HepG2 (cell line): ENCODE results near the gene LHFPL2. TPM values are rescaled to one million over a fixed set of nuclear protein-coding genes. Genes with fewer than 3 reads are reported as not detected.

ENCODE experiments used
- AFF4 ChIP-seq: sonication (generic); formaldehyde crosslinking; IDR thresholded peaks from 2 replicates; pipeline ENCODE4 v1.4.0; 2020; ENCODE audit warnings: missing genetic modification reagents
- CCDC6 ChIP-seq: sonication (generic); formaldehyde crosslinking; IDR thresholded peaks from 2 replicates; pipeline ENCODE4 v1.8.1; 2022; ENCODE audit warnings: mild to moderate bottlenecking, missing genetic modification reagents, moderate library complexity
- DNMT3B ChIP-seq: conservative IDR thresholded peaks from 2 replicates; pipeline ENCODE4 v1.6.1; 2016; ENCODE audit warnings: missing biosample characterization, control low read depth
- PHF21A ChIP-seq: sonication (generic); formaldehyde crosslinking; IDR thresholded peaks from 2 replicates; pipeline ENCODE4 v1.5.0; 2020; ENCODE audit warnings: mild to moderate bottlenecking, missing genetic modification reagents
- STAG1 ChIP-seq: sonication (generic); formaldehyde crosslinking; IDR thresholded peaks from 2 replicates; pipeline ENCODE4 v1.4.0; 2020; ENCODE audit warnings: missing genetic modification reagents
- ZBTB26 ChIP-seq: IDR thresholded peaks from 2 replicates; pipeline ENCODE4 v1.6.1; 2016; ENCODE audit warnings: missing compliant biosample characterization, missing genetic modification reagents, borderline replicate concordance
- ZBTB33 ChIP-seq: sonication (generic); formaldehyde crosslinking; IDR thresholded peaks from 2 replicates; pipeline ENCODE4 v1.4.0; 2020; ENCODE audit warnings: missing genetic modification reagents
- ZBTB49 ChIP-seq: sonication (generic); formaldehyde crosslinking; IDR thresholded peaks from 2 replicates; pipeline ENCODE4 v1.4.0; 2020; ENCODE audit warnings: missing genetic modification reagents, borderline replicate concordance
- ZFX ChIP-seq: sonication (generic); formaldehyde crosslinking; IDR thresholded peaks from 2 replicates; pipeline ENCODE4 v1.4.0; 2020; ENCODE audit warnings: mild to moderate bottlenecking, low read depth, missing genetic modification reagents, moderate library complexity
- ZNF101 ChIP-seq: sonication (generic); formaldehyde crosslinking; IDR thresholded peaks from 2 replicates; pipeline ENCODE4 v1.4.0; 2020; ENCODE audit warnings: mild to moderate bottlenecking, low read depth, missing genetic modification reagents, borderline replicate concordance
- ZNF33A ChIP-seq: sonication (generic); formaldehyde crosslinking; IDR thresholded peaks from 2 replicates; pipeline ENCODE4 v1.5.1; 2020; ENCODE audit warnings: missing genetic modification reagents, mild to moderate bottlenecking, moderate library complexity, borderline replicate concordance
- ZNF710 ChIP-seq: sonication (generic); formaldehyde crosslinking; IDR thresholded peaks from 2 replicates; pipeline ENCODE4 v1.5.0; 2020; ENCODE audit warnings: mild to moderate bottlenecking, missing genetic modification reagents, borderline replicate concordance
- ZXDC ChIP-seq: sonication (generic); formaldehyde crosslinking; IDR thresholded peaks from 2 replicates; pipeline ENCODE4 v1.5.0; 2020; ENCODE audit warnings: mild to moderate bottlenecking, missing genetic modification reagents
- polyA plus RNA-seq, 8 experiments: library from polyadenylated mRNA; depleted of rRNA in 3 of 8; stranded (reverse) in 7 of 8; unstranded in 1 of 8; fragments of >200 nt; fragmentation: Illumina TruSeq in 4 of 8; extraction: Trizol in 4 of 8; gene quantifications; 2 replicates each; pipeline versions ENCODE4 v1.2.1 to v1.2.3, GENCODE V29; 2011 to 2016; ENCODE audit warnings: low read depth in 4 of 8, missing spikeins in 1 of 8, mixed read lengths in 1 of 8; ENCODE audit not compliant: insufficient read depth in 1 of 8
- total RNA-seq, 5 experiments: library from RNA; depleted of rRNA; stranded (reverse); fragments of >200 nt; fragmentation: Illumina TruSeq; extraction: Trizol; gene quantifications; 2 replicates each; pipeline ENCODE4 v1.2.3, GENCODE V29; 2016; ENCODE audit warnings: low read depth in 1 of 5

LHFPL2 gene
- total and polyA plus RNA-seq, 2 of the 13 experiments (the other 11 are each of a cell fraction or from before 2014, with no cell fraction given): 6.0 to 20.0 TPM

- TF ChIP-seq ZXDC (CRISPR knock-in tag): no peak
- TF ChIP-seq ZNF33A (CRISPR knock-in tag): no peak
- TF ChIP-seq ZBTB26 (CRISPR knock-in tag): peak; percentile 94
- peak; percentile 53; the same call in 1 of the 2 replicates for TF ChIP-seq ZBTB33 (CRISPR knock-in tag)
- peak; percentile 33; the same call in 1 of the 2 replicates for TF ChIP-seq STAG1 (CRISPR knock-in tag)
- peak; percentile 31; the same call in 1 of the 2 replicates for TF ChIP-seq ZNF710 (CRISPR knock-in tag)
- no peak for TF ChIP-seq ZBTB49 (CRISPR knock-in tag)
- TF ChIP-seq PHF21A: 0 out of 2 replicates have a peak, but pooled peaks have one; percentile 15
- 0 out of 2 replicates have a peak, but pooled peaks have one; percentile 37 for TF ChIP-seq ZFX (CRISPR knock-in tag)
- 0 out of 2 replicates have a peak, but pooled peaks have one; percentile 35 for TF ChIP-seq DNMT3B (CRISPR knock-in tag)
- TF ChIP-seq ZNF101 (CRISPR knock-in tag): no peak
- TF ChIP-seq CCDC6: no peak
- no peak for TF ChIP-seq AFF4 (CRISPR knock-in tag)
These were observed 1.4 kb upstream of the LHFPL2 start (continued) for GRCh38 chr5:78649861-78650496.
